GM19023 (cell line): ENCODE measurements around the gene RCL1.
"Not testable (repeated sequence)": the region's sequence is repeated elsewhere in the genome, so short reads cannot be mapped to it uniquely, and the experiment has no call there.

Experiments used
- ATAC-seq: cut with Tn5 transposase; IDR thresholded peaks from one replicate; pipeline ENCODE4 v1.9.1; 2021; ENCODE audit warnings: mild to moderate bottlenecking, moderate library complexity; ENCODE audit not compliant: unreplicated experiment

Gene RCL1

DNA sequence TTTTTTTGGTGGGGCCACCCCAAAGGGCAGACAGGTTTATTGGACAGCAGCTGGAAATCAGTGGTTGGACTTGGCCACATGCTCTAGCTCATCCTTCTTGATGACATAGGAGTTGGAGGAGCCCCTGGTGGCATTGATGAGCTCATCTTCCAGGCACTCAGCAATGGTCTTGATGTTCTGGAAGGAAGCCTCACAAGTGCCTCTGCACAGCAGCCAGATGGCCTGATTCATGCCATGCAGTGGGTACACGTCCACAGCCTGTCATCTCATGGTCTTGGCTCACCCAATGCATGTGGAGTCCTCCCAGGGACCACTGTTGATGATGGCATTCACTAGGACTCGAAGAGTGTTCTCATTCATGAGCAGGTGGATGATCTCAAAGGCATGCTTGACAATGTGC is 11.3 kb upstream of the RCL1 start:
- no peak for ATAC-seq

DNA sequence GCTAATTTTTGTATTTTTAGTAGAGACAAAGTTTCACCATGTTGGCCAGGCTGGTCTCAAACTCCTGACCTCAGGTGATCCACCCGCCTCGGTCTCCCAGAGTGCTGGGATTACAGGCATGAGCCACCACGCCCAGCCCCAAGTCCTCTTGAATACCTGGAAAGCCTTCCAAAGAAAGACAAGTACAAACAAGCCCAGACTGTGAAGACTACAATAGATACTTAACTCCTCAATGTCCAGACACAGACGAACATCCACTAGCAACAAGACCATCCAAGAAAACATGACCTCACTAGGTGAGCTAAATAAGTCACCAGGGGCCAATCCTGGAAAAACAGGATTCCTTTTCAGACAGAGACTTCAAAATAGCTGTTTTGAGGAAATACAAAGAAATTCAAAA is 9.6 kb upstream of the RCL1 start:
- not testable (repeated sequence) for ATAC-seq

DNA sequence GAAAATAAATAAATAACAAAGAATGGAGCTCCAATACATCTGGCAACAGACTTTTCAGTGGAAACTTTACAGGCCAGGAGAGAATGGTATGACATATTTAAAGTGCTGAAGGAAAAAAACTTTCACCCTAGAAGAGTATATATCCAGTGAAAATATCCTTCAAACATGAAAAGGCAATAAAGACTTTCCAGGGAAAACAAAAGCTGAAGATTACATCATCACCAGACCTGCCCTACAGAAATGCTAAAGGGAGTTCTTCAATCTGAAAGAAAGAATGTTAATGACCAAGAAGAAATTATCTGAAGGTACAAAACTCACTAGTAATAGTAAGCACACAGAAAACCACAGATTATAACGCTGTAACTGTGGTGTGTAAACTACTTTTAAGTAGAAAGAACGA is 8.3 kb upstream of the RCL1 start:
- no peak for ATAC-seq

DNA sequence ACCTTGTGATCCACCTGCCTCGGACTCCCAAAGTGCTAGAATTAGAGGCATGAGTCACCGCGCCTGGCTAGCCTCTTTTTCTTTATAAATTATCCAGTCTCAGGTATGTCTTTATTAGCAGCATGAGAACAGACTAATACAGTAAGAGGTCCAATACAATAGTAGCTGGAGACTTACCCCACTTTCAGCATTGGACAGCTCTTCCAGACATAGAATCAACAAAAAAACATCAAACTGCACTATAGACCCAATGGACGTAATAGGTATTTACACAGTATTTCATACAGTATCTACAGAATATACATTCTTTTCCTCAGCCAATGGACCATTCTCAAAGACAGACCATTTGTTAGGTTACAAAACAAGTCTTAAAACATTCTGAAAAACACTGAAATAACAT is 6.1 kb upstream of the RCL1 start:
- ATAC-seq, result no peak

DNA sequence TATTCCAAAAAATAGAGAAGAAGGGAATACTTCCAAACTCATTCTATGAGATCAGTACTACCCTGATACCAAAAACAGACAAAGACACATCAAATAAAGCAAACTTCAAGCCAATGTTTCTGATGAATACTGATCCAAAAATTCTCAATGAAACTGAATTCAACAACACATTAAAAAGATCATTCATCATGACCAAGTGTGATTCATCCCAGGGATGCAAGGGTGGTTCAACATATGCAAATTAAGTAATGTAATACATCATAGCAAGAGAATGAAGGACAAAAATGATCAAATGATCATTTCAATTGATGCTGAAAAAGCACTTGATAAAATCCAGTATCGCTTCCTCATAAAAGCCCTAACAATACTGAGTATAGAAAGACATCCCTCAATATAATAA is 4.9 kb upstream of the RCL1 start:
- ATAC-seq, result no peak

DNA sequence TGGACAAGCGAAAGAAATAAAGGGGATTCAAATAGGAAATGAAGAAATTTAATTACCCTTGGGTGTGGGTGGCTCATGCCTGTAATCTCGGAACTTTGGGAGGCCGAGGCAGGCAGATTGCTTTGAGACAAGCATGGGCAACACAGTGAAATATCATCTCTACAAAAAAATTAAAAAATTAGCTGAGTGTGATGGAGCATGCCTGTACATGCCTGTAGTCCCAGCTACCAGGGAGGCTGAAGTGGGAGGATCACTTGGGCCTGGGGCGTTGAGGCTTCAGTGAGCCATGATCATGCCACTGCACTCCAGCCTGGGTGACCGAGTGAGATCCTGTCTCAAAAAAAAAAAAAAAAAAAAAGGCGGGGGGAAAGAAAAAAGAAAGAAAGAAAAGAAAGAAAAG is 4.0 kb upstream of the RCL1 start:
- no peak for ATAC-seq

DNA sequence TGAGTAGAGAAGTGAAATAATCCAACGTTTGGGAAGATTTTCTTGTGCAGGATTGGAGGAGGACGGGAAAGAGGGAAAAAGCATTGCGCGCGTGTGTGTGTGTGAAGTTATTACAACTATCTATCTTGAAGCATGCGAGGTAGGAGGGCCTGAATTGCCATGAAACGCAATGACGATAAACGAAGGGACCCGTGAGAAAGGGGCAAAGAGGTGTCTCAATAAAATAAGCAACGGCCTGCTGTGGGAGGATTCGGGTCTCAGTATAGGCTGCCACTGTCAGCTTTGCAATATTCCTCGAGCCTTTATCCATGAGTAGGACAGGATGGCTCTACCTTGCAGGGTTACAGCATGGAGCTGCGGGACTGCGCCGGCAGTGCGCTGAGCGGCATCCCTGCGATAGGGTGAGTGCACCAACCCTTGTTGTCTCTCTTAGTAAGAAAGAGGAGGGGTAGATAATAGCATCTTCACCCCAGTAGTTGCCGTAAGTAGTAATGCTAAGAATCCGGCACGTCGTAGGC is 631 bp upstream of the RCL1 start:
- ATAC-seq, result peak; percentile 32

DNA sequence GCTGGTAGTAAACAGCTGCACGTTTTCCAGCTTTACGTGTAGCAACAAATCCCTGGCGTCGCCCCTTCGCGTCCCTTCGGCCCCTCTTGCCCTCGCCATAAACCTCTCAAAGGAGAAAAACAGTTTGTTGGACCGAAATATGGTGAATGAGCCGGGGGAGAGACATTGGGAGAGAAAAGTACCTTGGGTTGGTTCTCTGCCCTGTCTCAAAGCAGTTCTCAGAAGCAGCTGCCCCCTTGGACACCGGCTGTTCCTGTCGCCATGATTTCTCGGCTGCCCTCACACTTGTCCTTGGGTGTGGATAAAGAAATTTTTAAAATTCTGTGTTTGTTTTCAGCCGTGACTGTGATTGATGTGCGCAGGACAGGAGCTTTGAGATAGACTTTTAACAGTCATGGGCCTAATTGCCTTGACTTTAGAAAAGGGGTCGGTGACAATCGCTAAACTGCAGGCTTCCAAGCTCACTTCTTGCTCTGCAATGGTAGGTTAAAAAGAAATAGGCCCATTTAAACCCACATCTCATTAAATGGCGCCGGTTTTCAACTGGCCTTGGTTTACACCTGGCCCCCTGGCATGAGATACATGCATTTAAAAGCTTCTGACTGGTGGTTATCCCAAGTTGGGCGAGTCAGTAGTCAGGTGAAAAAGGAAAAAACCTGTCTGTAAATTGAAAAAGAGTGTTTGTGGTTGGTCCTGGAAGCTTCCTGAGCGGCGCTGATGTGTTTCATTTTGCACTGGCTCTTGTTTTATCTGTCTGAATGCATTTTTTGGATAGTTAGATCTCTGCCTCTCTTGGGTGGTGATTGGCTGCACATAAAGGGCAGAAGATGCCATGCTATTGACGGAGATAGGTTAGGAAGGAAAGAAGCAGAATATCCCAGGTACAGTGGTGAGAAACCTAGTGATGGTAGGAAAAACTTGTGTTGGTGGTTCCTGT is 983 bp downstream of the RCL1 start:
- no peak for ATAC-seq

DNA sequence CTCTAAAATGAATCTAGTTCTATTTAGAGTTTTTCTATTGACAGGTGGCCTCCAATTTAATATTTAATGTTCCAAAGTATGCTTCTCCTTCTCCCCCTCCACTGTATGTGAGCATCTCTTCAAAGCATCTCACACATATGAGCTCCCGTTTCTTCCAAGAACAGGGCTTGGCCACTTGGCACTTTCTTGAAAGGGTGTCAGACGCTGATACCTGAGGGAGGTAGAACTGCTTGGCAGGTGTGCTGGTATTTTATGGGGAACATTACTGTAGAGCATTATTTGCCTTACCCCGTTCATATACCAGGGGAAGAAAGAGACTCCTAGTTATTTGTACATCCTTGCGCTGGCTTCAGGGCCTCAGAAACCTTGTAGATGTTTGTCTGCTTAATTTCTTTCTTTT is 1.9 kb downstream of the RCL1 start:
- ATAC-seq, result no peak

DNA sequence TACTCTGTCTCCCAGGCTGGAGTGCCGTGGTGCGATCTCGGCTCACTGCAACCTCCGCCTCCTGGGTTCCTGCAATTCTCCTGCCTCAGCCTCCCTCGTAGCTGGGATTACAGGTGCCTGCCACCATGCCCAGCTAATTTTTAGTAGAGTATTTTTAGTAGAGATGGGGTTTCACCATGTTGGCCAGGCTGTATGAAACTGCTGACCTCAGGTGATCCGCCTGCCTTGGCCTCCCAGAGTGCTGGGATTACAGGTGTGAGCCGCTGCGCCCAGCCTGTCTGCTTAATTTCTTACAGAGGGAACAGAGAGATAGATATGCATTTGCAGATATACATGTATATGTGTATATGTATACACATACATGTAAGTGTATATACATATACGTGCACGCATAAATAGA is 2.4 kb downstream of the RCL1 start:
- ATAC-seq, result not testable (repeated sequence)

DNA sequence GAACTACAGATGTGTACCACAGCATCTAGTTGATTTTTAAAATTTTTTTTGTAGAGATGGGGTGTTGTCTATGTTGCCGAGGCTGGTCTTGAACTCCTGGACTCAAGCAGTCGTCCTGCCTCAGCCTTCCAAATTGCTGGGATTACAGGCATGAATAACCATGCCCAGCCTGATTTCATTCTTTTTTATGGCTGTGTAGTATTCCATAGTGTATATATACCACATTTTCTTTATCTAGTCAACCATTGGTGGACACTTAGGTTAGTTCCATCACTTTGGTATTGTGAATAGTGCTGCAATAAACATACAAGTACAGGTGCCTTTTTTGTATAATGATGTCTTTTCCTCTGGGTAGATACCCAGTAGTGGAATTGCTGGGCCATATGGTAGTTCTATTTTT is 3.8 kb downstream of the RCL1 start:
- ATAC-seq, result no peak

DNA sequence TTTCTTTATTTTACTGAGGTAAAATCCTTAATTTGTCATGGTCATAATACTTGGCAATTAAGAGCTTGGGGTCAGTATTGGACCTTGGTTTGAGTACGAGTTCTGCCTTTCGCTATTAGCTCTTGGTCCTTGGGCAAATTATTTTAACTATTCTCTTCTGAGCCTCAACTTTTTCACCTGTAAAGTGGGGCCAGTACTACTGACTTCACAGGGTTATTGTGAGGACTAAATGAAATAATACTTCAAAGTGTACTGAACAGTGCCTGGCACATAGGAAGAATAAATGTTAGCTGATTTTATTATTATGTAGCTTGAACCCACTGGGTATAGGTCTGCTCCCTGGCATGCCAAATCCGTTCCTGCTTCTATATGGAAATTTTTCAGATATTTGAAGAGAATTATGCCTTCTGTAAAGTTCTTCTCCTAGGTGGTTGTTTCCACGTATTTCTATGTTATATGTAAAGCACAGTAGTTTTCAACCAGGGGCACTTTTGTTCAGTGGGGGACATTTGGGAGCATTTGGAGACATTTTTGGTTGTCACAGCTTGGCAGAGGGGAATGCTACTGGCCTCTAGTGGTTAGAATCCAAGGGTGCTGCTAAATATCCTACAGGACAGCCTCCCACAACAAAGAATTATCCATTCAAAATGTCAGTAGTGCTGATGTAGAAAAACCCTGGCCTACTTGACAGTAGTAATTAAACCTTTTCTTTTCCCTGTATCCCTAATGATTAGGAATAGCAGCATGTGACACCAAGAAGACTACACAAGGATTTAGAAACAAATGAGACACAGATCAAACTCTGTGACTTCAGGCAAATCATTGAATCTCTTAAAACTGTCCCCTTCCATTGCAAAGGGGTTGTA is 4.5 kb downstream of the RCL1 start:
- no peak for ATAC-seq

DNA sequence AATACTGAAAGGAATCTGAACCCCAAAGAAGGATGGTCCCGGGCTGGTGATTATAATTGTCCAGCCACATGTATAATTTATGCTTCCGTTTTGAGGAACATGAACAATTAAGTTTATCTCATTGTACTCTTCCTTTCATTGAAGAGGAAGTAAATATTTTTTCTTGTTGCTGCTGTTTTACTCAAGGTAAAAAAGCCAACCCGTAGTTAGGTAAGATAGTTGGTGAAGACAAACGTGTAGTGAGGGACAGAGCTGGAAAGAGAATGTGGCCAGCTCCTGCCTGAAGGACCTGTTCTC is 5.1 kb downstream of the RCL1 start:
- no peak for ATAC-seq

DNA sequence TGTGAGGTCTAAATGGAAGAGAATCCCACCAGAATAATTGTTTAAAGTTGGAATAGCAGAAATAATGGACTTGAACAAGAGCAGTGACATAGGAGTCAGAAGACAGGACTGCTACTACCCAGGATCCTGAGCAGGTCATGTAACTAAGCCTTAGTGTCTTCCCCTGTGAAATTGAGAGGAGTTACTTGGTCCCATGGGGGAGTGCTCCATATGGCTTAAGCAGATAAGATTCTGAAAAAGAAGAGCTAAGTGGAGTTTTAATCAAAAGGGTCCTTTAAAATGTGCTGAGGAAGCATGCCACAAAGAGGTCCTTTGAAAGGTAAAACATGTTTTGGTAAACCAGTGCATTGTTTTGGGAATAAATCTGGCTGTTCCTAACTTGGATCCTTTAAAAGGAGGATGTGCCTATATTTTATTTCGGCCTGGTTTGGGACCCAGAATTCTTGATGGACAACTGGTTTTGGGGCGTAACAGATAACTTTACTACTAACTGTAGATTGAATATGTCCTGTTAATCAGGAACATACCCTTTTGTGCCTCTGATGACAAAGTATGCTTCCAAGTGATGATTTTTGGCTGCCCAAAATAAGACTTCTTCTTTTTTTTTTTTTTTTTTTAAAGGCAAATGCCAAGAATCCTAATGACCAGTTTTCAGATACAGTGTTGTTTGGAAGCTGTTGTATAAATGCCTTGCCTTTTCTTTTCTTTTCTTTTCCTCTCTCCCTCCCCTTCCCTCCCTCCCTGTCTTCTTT is 5.7 kb downstream of the RCL1 start:
- ATAC-seq, result no peak

DNA sequence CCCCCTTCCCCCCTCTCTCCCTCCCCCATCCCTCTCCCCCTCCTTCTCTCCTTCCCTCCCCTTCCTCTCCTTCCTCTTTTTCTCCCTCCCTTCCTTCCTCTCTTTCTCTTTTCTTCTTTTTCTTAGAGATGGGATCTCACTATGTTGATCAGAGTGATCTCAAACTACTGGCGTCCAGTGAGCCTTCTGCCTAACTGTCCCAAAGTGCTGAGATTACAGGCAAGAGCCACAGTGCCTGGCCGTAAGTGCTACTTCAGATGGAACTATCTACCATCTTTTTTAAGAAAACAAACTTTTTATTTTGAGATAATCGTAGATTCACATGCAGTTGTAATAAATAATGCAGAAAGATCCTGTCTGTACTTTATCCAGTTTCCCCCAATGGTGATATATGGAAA is 6.3 kb downstream of the RCL1 start:
- no peak for ATAC-seq

DNA sequence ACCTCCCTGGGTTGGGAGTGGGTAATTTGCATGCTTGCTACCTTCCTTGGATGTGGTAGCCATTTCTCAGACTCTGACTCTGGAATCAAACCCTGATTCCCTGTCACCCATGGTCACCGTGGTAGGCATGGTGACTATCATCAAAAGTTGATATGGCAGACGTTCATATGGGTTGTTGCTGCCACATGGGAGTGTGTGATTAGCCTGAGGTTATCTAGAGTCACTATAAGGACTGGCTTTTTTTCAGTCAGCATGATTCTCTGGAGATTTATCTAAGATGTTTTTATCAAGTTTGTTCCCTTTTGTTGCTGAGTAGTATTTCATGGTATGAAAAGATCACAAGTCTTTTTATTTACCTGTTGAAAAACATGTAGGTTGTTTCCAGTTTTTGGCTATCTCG is 7.0 kb downstream of the RCL1 start:
- ATAC-seq, result no peak

DNA sequence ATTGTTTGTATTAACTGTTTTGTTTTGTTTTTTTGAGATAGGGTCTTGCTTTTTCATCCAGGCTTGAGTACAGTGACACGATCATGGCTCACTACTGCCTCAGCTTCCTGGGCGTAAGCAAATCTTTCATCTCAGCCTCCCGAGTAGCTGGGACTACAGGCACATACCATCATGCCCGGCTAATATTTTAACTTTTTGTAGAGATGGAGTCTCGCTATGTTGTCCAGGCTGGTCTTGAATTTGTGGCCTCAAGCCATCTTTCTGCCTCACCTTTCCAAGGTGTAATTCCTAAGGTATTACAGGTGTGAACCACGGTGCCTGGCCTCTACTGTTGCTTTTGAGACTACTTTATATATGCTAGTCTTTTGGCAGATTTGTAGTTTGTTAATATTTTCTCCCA is 8.4 kb downstream of the RCL1 start:
- ATAC-seq, result no peak

DNA sequence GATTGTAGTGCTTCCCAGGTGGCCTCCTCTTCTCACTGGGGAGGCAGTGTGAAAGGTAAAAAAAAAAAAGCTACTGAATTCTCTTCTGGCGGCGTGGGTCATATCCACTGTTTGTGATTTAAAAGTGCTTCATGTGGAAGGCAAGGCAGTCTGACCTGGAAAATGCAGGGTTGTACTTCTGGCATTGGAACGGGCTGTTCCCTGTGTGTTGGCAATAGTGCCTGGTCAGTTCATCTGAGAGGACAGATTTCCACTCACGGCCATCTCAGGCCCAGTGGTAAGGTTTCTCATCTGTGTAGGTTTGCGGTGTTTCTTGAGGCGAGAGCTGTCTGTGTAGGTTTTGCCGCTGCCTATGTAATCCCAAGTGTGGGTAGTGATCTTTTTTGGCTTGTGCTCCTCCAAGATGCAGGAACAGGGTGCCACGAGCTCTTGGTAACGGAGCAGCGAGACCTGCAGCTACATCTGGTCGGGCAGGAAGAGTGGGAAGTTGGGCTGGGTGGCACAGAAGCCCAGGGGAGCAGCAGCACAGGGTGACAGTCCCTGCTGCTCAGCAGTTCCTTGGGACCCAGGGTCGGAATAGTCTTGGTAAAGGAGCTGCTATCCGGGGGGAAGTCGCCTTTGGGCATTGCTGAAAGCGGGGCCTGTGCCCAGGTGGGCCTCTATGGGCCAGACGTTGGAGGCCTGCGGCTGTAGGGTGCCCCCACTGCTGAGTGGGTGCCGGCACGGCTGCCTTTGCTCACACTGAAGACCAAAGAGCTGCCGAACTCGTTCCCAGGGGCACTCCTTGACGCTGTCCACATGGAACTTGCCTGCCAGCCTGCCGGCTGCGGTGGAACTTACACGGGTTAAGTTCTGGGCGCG is 11.2 kb downstream of the RCL1 start:
- no peak for ATAC-seq

DNA sequence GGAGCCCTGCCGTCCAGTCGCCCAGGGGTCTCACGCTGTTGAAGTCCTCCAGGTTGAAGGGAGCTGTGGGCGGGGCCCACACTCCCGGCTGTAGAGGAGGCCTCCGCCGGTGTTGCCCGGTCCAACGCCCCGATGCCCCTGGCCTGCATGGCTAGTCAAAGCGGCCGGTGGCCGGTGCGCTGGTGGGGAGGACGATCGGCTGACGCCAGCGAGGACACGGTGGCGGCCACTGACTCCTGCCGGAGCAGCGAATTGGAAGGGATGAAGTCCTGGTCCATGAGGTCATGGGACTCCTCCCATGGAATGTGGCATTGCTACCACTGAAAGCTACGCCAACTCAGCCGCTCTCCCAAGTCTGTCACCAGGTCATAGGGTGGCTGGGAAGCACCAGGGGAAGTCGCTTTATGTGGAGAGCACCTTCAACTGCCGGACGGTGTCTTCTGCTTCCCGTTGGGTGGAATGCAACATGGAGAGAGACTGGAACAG is 11.8 kb downstream of the RCL1 start:
- no peak for ATAC-seq
